Panc1 (cell line): ENCODE measurements around the gene ZNF318.

Source experiments
- CTCF ChIP-seq: fragments of 450-650 bp; IDR thresholded peaks from 2 replicates; pipeline ENCODE4 v1.5.1; 2017; ENCODE audit warnings: mild to moderate bottlenecking
- POLR2AphosphoS5 ChIP-seq: IDR thresholded peaks from 2 replicates; pipeline ENCODE4 v1.6.1; 2012; ENCODE audit warnings: mild to moderate bottlenecking, low read depth, low read length, moderate library complexity
- SIN3A ChIP-seq: IDR thresholded peaks from 2 replicates; pipeline ENCODE4 v1.6.1; 2012; ENCODE audit warnings: low read depth, mild to moderate bottlenecking, low read length, moderate library complexity, borderline replicate concordance; ENCODE audit not compliant: insufficient read depth
- TCF7L2 ChIP-seq: IDR thresholded peaks from 2 replicates; pipeline ENCODE4 v1.6.1; 2011; ENCODE audit warnings: mild to moderate bottlenecking, low read depth, low read length, inconsistent platforms
- TF ChIP-seq, protein P1 (sequence below), 2 experiments: IDR thresholded peaks; 2 replicates each; pipeline ENCODE4 v1.6.1; 2011 to 2012; ENCODE audit warnings: low read depth in 2 of 2, control low read depth in 1 of 2, low read length in 1 of 2, mild to moderate bottlenecking in 1 of 2, moderate library complexity in 1 of 2; ENCODE audit not compliant: insufficient read depth in 1 of 2

- TF ChIP-seq, protein P1, sequence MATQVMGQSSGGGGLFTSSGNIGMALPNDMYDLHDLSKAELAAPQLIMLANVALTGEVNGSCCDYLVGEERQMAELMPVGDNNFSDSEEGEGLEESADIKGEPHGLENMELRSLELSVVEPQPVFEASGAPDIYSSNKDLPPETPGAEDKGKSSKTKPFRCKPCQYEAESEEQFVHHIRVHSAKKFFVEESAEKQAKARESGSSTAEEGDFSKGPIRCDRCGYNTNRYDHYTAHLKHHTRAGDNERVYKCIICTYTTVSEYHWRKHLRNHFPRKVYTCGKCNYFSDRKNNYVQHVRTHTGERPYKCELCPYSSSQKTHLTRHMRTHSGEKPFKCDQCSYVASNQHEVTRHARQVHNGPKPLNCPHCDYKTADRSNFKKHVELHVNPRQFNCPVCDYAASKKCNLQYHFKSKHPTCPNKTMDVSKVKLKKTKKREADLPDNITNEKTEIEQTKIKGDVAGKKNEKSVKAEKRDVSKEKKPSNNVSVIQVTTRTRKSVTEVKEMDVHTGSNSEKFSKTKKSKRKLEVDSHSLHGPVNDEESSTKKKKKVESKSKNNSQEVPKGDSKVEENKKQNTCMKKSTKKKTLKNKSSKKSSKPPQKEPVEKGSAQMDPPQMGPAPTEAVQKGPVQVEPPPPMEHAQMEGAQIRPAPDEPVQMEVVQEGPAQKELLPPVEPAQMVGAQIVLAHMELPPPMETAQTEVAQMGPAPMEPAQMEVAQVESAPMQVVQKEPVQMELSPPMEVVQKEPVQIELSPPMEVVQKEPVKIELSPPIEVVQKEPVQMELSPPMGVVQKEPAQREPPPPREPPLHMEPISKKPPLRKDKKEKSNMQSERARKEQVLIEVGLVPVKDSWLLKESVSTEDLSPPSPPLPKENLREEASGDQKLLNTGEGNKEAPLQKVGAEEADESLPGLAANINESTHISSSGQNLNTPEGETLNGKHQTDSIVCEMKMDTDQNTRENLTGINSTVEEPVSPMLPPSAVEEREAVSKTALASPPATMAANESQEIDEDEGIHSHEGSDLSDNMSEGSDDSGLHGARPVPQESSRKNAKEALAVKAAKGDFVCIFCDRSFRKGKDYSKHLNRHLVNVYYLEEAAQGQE (IDR thresholded peaks at IDR 0.05; ENCODE audit: insufficient read depth in 1 of 2, low read depth in 2 of 2, low read length in 1 of 2) = no peak
- TF ChIP-seq CTCF (no peak), TCF7L2 (no peak), POLR2AphosphoS5 (no peak), SIN3A (no peak)
These were observed 40.9 kb downstream of the ZNF318 start for GRCh38 chr6:43328528-43328927.
